Smooth muscle cell (in vitro differentiated cells): ENCODE results near the gene CYP3A5. TPM values are rescaled to one million over a fixed set of nuclear protein-coding genes. Genes with fewer than 3 reads are reported as not detected.
"Not testable (repeated sequence)": the region's sequence is repeated elsewhere in the genome, so short reads cannot be mapped to it uniquely, and the experiment has no call there.

Experiments
- DNase-seq: peaks from one replicate; lab custom pipeline; 2025; ENCODE audit not compliant: unreplicated experiment; lab: John Stamatoyannopoulos, UW
- H2AFZ ChIP-seq: fragments of 200-600 bp; sonication (generic); 2 replicates; pipeline ENCODE4 v1.6.0; 2016; ENCODE audit warnings: antibody characterized with exemption, low read depth, mild to moderate bottlenecking
- H3F3A ChIP-seq: fragments of 200-600 bp; sonication (generic); 2 replicates; pipeline ENCODE4 v1.6.0; 2017; ENCODE audit warnings: antibody characterized with exemption, low read depth
- H3K27ac ChIP-seq: fragments of 200-600 bp; sonication (generic); 2 replicates; pipeline ENCODE4 v1.5.1; 2016; ENCODE audit warnings: low read depth, mild to moderate bottlenecking
- H3K27me3 ChIP-seq: fragments of 200-600 bp; sonication (generic); 2 replicates; pipeline ENCODE4 v1.6.1; 2016; ENCODE audit warnings: low read depth, mild to moderate bottlenecking
- H3K36me3 ChIP-seq: fragments of 200-600 bp; sonication (generic); 2 replicates; pipeline ENCODE4 v1.5.1; 2016; ENCODE audit warnings: low read depth
- H3K4me1 ChIP-seq: fragments of 200-600 bp; sonication (generic); 2 replicates; pipeline ENCODE4 v1.5.1; 2016; ENCODE audit warnings: low read depth
- H3K4me2 ChIP-seq: fragments of 200-600 bp; sonication (generic); 2 replicates; pipeline ENCODE4 v1.6.0; 2016; ENCODE audit warnings: mild to moderate bottlenecking
- H3K4me3 ChIP-seq: fragments of 200-600 bp; sonication (generic); 2 replicates; pipeline ENCODE4 v1.5.1; 2016; ENCODE audit warnings: mild to moderate bottlenecking
- H3K79me2 ChIP-seq: fragments of 200-600 bp; sonication (generic); 2 replicates; pipeline ENCODE4 v1.6.0; 2016; ENCODE audit warnings: low read depth, mild to moderate bottlenecking
- H3K9ac ChIP-seq: fragments of 200-600 bp; sonication (generic); 2 replicates; pipeline ENCODE4 v1.6.0; 2016; ENCODE audit warnings: low read depth
- H3K9me3 ChIP-seq: fragments of 200-600 bp; sonication (generic); replicated peaks from 2 replicates; pipeline ENCODE4 v1.5.1; 2016; ENCODE audit warnings: low read depth
- H4K20me1 ChIP-seq: fragments of 200-600 bp; sonication (generic); 2 replicates; pipeline ENCODE4 v1.6.0; 2016; ENCODE audit warnings: low read depth
- WGBS: methylation state at CpG from one replicate; pipeline ENCODE4 v1.1.7; 2016; ENCODE audit warnings: low lambda C conversion rate; 5-methylcytosine and 5-hydroxymethylcytosine counted together
- polyA plus RNA-seq: library from polyadenylated mRNA; unstranded; fragments of >200 nt; fragmentation: Nextera tagmentation; extraction: Ambion mirVana; gene quantifications from 2 replicates; pipeline ENCODE4 v1.2.1, GENCODE V29; 2016
- total RNA-seq: library from RNA; depleted of rRNA; stranded (reverse); fragments of >200 nt; gene quantifications from 2 replicates; pipeline ENCODE4 v1.2.3, GENCODE V29; 2014
- TF ChIP-seq, protein P1 (sequence below): fragments of 200-600 bp; sonication (generic); IDR thresholded peaks from 2 replicates; pipeline ENCODE4 v1.5.1; 2017; ENCODE audit warnings: borderline replicate concordance, mild to moderate bottlenecking, antibody characterized with exemption; ENCODE audit not compliant: insufficient read depth, poor library complexity, severe bottlenecking

The CYP3A5 gene
- total and polyA plus RNA-seq, 2 experiments from 2014 or later, result 0.19 TPM; not detected in 1

DNA sequence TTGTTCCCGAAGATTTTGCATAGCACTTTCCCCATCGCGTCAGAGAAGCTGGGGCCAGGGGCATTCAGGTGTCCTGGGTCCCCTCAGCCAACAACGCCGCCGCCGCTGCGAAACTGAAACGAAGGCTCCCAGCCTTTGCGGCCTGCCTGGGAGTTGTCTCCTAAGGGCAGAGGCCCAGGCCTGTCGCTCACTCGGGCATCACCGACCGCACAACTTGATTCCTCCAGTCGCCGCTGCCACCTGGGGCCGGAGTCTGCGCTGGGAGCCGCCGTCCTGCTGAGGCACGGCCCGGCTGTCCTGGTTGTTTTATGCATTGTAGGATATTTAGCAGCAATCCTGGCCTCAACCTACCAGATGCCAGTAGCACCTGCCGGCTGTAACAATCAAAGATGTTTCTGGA, 41.1 kb downstream of the CYP3A5 start:
- no peak overlapping the region for H3K27ac ChIP-seq
- 95% methylated on average over 23 of the region's 23 CpGs for WGBS

DNA sequence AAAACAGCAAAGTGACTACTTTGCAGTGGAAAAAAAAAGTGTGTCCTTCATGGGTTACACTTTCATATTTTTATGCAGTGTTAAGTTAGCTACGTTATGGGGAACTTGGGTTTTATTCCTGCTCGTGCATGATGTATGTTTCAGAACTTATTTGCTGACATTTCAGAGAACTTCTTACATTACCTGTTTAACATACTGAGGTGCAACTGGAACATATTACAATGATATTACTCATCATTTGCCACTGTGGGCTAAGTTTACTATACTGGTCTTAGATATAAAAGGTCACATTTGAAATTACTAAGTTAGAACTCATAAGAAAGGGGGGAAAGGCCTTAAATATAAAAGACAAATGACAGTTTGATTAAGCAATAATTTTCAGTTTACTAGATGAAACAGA, 42.4 kb downstream of the CYP3A5 start:
- not testable (repeated sequence) for H3F3A ChIP-seq, H3K4me1 ChIP-seq, H3K9ac ChIP-seq, H3K27ac ChIP-seq, H3K27me3 ChIP-seq, H3K9me3 ChIP-seq, H3K79me2 ChIP-seq, H3K36me3 ChIP-seq, H3K4me2 ChIP-seq, H4K20me1 ChIP-seq, H3K4me3 ChIP-seq, H2AFZ ChIP-seq, DNase-seq
- WGBS, result 92% methylated on average over 2 of the region's 2 CpGs

More for the DNA sequence above, 41.1 kb downstream of the CYP3A5 start:
- Histone ChIP-seq H3K4me1 (no peaks in the 10 kb centered on the region), H2AFZ (no peak overlapping the region), H3K4me3 (no peak overlapping the region), H3K36me3 (no peaks in the 10 kb centered on the region), H3K79me2 (no peaks in the 10 kb centered on the region), H3K27me3 (no peaks in the 10 kb centered on the region), H3K9me3 (no peaks in the 10 kb centered on the region), H3F3A (no peaks in the 10 kb centered on the region), H3K4me2 (no peak overlapping the region), H4K20me1 (no peaks in the 10 kb centered on the region), H3K9ac (no peak overlapping the region)
- no peak for DNase-seq
- TF ChIP-seq, protein P1, sequence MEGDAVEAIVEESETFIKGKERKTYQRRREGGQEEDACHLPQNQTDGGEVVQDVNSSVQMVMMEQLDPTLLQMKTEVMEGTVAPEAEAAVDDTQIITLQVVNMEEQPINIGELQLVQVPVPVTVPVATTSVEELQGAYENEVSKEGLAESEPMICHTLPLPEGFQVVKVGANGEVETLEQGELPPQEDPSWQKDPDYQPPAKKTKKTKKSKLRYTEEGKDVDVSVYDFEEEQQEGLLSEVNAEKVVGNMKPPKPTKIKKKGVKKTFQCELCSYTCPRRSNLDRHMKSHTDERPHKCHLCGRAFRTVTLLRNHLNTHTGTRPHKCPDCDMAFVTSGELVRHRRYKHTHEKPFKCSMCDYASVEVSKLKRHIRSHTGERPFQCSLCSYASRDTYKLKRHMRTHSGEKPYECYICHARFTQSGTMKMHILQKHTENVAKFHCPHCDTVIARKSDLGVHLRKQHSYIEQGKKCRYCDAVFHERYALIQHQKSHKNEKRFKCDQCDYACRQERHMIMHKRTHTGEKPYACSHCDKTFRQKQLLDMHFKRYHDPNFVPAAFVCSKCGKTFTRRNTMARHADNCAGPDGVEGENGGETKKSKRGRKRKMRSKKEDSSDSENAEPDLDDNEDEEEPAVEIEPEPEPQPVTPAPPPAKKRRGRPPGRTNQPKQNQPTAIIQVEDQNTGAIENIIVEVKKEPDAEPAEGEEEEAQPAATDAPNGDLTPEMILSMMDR, result no peak

DNA sequence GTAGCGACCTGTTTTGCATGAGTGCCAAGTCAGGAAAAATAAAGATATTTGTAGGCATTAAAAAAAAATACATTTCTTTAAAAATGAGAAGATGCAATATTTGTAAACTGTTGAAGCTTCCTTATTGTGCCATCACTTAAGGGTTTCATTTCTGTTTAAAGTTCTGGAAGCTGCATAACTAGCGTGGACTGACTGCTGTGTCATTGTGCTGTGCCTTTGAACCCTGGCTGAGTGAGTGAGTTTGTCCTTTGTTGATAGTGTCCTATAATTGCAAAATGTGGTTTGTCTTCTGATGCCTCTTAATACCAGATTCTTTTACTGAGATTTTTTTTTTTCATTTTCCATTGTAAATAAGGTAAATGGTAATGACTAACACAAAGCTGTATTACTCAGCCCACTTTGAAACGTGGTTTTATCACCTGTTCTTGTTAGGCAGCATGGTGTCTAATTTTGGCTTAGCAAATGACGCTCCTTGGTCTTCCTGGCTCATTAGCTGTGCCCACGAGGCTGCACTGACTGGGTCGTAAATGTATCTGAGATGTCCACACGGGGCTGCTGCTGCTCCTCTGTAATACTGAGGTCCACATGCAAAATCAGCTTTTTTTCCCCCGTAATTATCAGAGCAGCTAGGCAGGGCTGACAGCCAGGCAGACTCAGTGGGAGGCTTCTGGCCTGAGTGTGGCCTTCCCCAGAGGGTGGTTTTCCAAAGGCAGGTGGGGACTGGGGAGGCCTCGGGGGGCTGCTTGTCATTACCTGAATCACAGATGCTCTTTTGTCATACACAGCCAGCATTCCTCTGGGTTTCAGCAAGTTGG, 48.3 kb downstream of the CYP3A5 start:
- 62% methylated on average over 9 of the region's 9 CpGs for WGBS
- Histone ChIP-seq H3K4me2 (no peak overlapping the region), H3K27me3 (no peaks in the 10 kb centered on the region), H3F3A (no peaks in the 10 kb centered on the region), H3K79me2 (no peaks in the 10 kb centered on the region), H4K20me1 (peaks cover 26% of the 10 kb centered on the region), H3K9me3 (no peaks in the 10 kb centered on the region), H3K4me1 (no peaks in the 10 kb centered on the region), H2AFZ (no peak overlapping the region), H3K27ac (no peak overlapping the region), H3K4me3 (no peak overlapping the region), H3K36me3 (peaks cover 14% of the 10 kb centered on the region), H3K9ac (no peak overlapping the region)
- DNase-seq, result no peak
- TF ChIP-seq, protein P1, result peak; percentile 18

- H3K27ac ChIP-seq, result no peak overlapping the region
- H3K9me3 ChIP-seq, result no peaks in the 10 kb centered on the region
- H3K4me1 ChIP-seq, result no peaks in the 10 kb centered on the region
- WGBS, result 99% methylated on average over 20 of the region's 20 CpGs
- no peak for DNase-seq
- H3K27me3 ChIP-seq, result no peaks in the 10 kb centered on the region
- H3K79me2 ChIP-seq, result no peaks in the 10 kb centered on the region
- H3K4me2 ChIP-seq, result no peak overlapping the region
- no peak overlapping the region for H3K9ac ChIP-seq
- peaks cover 34% of the 10 kb centered on the region for H4K20me1 ChIP-seq
- H3K4me3 ChIP-seq, result no peak overlapping the region
- TF ChIP-seq, protein P1, result no peak
- no peaks in the 10 kb centered on the region for H3F3A ChIP-seq
- H2AFZ ChIP-seq, result no peak overlapping the region
- H3K36me3 ChIP-seq, result peaks cover 15% of the 10 kb centered on the region
Measured at GRCh38 chr7:99629643-99630042, 50.2 kb downstream of the CYP3A5 start.
